Left ventricle myocardium inferior (tissue), 1 donor: ENCODE measurements around the gene DPP6. TPM values are rescaled to one million over a fixed set of nuclear protein-coding genes. Genes with fewer than 3 reads are reported as not detected.

Experiments
- DNase-seq: peaks from one replicate; pipeline ENCODE4 v3.0.0-alpha.2; 2020
- H3K27ac ChIP-seq: fragments of 200-600 bp; replicated peaks from 2 replicates; pipeline ENCODE4 v1.8.0; 2021
- H3K27me3 ChIP-seq: fragments of 200-600 bp; 2 replicates; pipeline ENCODE4 v1.8.0; 2021; ENCODE audit warnings: low read depth
- H3K36me3 ChIP-seq: fragments of 200-600 bp; 2 replicates; pipeline ENCODE4 v1.8.0; 2021
- H3K4me1 ChIP-seq: fragments of 200-600 bp; 2 replicates; pipeline ENCODE4 v1.8.0; 2021
- H3K4me3 ChIP-seq: fragments of 200-600 bp; 2 replicates; pipeline ENCODE4 v1.8.0; 2021; ENCODE audit warnings: mild to moderate bottlenecking, moderate library complexity
- H3K9me3 ChIP-seq: fragments of 200-600 bp; replicated peaks from 2 replicates; pipeline ENCODE4 v1.8.0; 2021
- CTCF ChIP-seq: fragments of 200-600 bp; IDR thresholded peaks from 2 replicates; pipeline ENCODE4 v1.8.0; 2021; ENCODE audit warnings: antibody characterized with exemption, mild to moderate bottlenecking, borderline replicate concordance
- intact Hi-C: fragments of 100-400 bp; cut with micrococcal nuclease; formaldehyde crosslinking; loops from one replicate; pipeline ENCODE4 v1.11.0; 2022
- total RNA-seq: library from RNA; stranded (reverse); fragmentation: NEBNext Ultra II Directional; extraction: Animal tissue kit (Norgen Biotek cat#: 25700); gene quantifications from one replicate; pipeline ENCODE4 v1.2.1, GENCODE V29; 2021
- donor health status: DM: no; HTN: yes; CAD: no; lungs with severe emphysema.

DPP6 gene
- total RNA-seq, 1 donor from 2014 or later = 0.25 TPM

GRCh38 chr7:154753226-154753625, 701.0 kb downstream of the DPP6 start:
- no peaks in the 10 kb centered on the region for H3K36me3 ChIP-seq
- intact Hi-C loops = no loop called here
- no peak overlapping the region for H3K4me3 ChIP-seq
- H3K27me3 ChIP-seq = peaks cover 19% of the 10 kb centered on the region
- H3K27ac ChIP-seq = no peak overlapping the region
- TF ChIP-seq CTCF = no peak
- DNase-seq = no peak
- H3K4me1 ChIP-seq = no peaks in the 10 kb centered on the region
- no peaks in the 10 kb centered on the region for H3K9me3 ChIP-seq

GRCh38 chr7:154757756-154758155, 705.6 kb downstream of the DPP6 start:
- no peak for DNase-seq
- Histone ChIP-seq H3K36me3 (no peaks in the 10 kb centered on the region), H3K4me1 (no peaks in the 10 kb centered on the region), H3K4me3 (no peak overlapping the region), H3K27me3 (peaks cover 10% of the 10 kb centered on the region), H3K27ac (no peak overlapping the region), H3K9me3 (no peaks in the 10 kb centered on the region)
- intact Hi-C loops = no loop called here
- no peak for TF ChIP-seq CTCF

DNA sequence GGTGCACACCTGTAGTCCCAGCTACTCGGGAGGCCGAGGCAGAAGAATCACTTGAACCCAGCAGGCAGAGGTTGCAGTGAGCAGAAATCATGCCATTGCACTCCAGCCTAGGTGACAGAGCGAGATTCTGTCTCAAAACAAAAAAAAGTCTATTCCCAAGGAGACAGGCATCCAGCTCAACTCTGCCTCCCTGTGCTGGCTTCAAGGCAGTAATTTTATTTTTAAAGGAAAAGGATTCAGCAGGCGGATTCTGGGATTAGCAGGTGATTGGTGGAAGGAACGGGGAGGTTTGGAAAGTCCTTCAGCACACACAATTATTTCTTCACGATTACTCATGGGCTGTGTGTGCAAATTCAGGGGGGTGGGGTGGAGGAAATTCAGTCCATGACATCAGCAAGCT, 707.8 kb downstream of the DPP6 start:
- intact Hi-C loops = no loop called here

GRCh38 chr7:154765118-154765517, 712.9 kb downstream of the DPP6 start:
- peaks cover 64% of the 10 kb centered on the region for H3K27me3 ChIP-seq
- intact Hi-C loops = no loop called here
- H3K36me3 ChIP-seq = no peaks in the 10 kb centered on the region
- no peaks in the 10 kb centered on the region for H3K4me1 ChIP-seq
- no peak overlapping the region for H3K27ac ChIP-seq
- no peak overlapping the region for H3K4me3 ChIP-seq
- no peaks in the 10 kb centered on the region for H3K9me3 ChIP-seq
- TF ChIP-seq CTCF = no peak
- no peak for DNase-seq

More for the DNA sequence above, 707.8 kb downstream of the DPP6 start:
- H3K4me3 ChIP-seq = no peak overlapping the region
- H3K27ac ChIP-seq = no peak overlapping the region
- H3K36me3 ChIP-seq = no peaks in the 10 kb centered on the region
- no peak for TF ChIP-seq CTCF
- no peaks in the 10 kb centered on the region for H3K4me1 ChIP-seq
- no peaks in the 10 kb centered on the region for H3K9me3 ChIP-seq
- H3K27me3 ChIP-seq = peaks cover 24% of the 10 kb centered on the region
- DNase-seq = no peak

DNA sequence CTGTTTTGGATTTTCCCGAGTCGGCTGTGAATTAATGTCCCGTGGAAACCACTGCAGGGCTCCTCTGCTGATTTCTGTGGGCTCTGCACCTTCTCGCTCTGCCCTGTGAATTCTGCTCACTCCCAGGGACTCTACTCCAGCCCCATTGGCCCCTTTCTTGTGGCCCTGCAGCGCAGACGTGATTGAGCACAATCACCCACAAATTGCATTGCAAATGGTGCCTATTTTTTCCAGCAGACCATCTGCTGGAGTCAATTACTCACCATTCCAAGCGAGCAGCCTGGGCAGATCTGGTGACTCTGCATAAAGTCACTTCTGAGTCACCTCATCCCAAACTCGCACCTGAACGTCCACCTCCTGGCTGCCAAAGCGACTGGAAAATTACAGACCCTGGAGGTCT, 714.9 kb downstream of the DPP6 start:
- H3K4me1 ChIP-seq = no peaks in the 10 kb centered on the region
- H3K4me3 ChIP-seq = no peak overlapping the region
- intact Hi-C loops = no loop called here
- no peaks in the 10 kb centered on the region for H3K9me3 ChIP-seq
- DNase-seq = no peak
- no peaks in the 10 kb centered on the region for H3K36me3 ChIP-seq
- TF ChIP-seq CTCF = no peak
- H3K27ac ChIP-seq = no peak overlapping the region
- peaks cover 67% of the 10 kb centered on the region for H3K27me3 ChIP-seq
